ENCODE measurements around the gene ANKRD35. TPM values are rescaled to one million over a fixed set of nuclear protein-coding genes. Genes with fewer than 3 reads are reported as not detected.

The ANKRD35 gene
- total and polyA plus RNA-seq, 2 of the 8 experiments (the other 6 are each of a cell fraction or from before 2014, with no cell fraction given), result 1.6 to 3.0 TPM

GRCh38 chr1:145927916-145928643 is 42.4 kb upstream of the ANKRD35 start (continued):
- TF ChIP-seq USF2 (IDR thresholded peaks at IDR 0.05; ENCODE audit: low read length) (no peak), CHD2 (IDR thresholded peaks at IDR 0.05; ENCODE audit: low read length) (no peak), JUN (IDR thresholded peaks at IDR 0.05; ENCODE audit: low read depth, low read length) (no peak), CHD1 (IDR thresholded peaks at IDR 0.05; ENCODE audit: low read depth, low read length) (no peak), SIX5 (IDR thresholded peaks at IDR 0.05; ENCODE audit: low read depth, low read length) (no peak)

All from H1 (cell line).